Thyroid gland (tissue), 4 donors: Measurements from ENCODE around the gene MNAT1. TPM values are rescaled to one million over a fixed set of nuclear protein-coding genes. Genes with fewer than 3 reads are reported as not detected.

Source experiments
- DNase-seq, 2 donors: peaks; one replicate each; pipeline ENCODE4 v3.0.0-alpha.2; 2019
- H3K27ac ChIP-seq, 3 donors: fragments of 200-600 bp; sonication (generic); 1 replicate in 2 of 3; 2 replicates in 1 of 3; pipeline ENCODE4 v1.5.1; 2016 to 2019; ENCODE audit warnings: mild to moderate bottlenecking in 1 of 3, moderate library complexity in 1 of 3
- H3K27me3 ChIP-seq: fragments of 200-600 bp; sonication (generic); one replicate; pipeline ENCODE4 v1.5.1; 2019
- H3K36me3 ChIP-seq, 2 donors: fragments of 200-600 bp; sonication (generic); one replicate each; pipeline ENCODE4 v1.5.1; 2016 to 2019
- H3K4me1 ChIP-seq, 2 donors: fragments of 200-600 bp; sonication (generic); one replicate each; pipeline ENCODE4 v1.5.1; 2017 to 2019
- H3K4me3 ChIP-seq, 3 donors: fragments of 200-600 bp; sonication (generic); replicated peaks in 1 of 3; 1 replicate in 2 of 3; 2 replicates in 1 of 3; pipeline ENCODE4 v1.5.1; 2016; ENCODE audit warnings: mild to moderate bottlenecking in 1 of 3
- H3K9me3 ChIP-seq: fragments of 200-600 bp; sonication (generic); one replicate; pipeline ENCODE4 v1.5.1; 2017
- POLR2A ChIP-seq, 2 donors: fragments of 450-650 bp; IDR thresholded peaks; one replicate each; pipeline ENCODE4 v1.6.1; 2017; ENCODE audit warnings: antibody characterized with exemption in 2 of 2, mild to moderate bottlenecking in 2 of 2, moderate library complexity in 1 of 2
- whole genome bisulfite sequencing, 2 donors: methylation state at CpG; one replicate each; pipeline ENCODE4 v1.1.5; 2017; 5-methylcytosine and 5-hydroxymethylcytosine counted together
- intact Hi-C: fragments of 100-400 bp; cut with DNase I; formaldehyde crosslinking; loops from one replicate; pipeline ENCODE4 v1.15.1; 2023
- total RNA-seq, 4 donors: library from RNA; depleted of rRNA; stranded (reverse); fragments of >200 nt; gene quantifications; one replicate each; pipeline ENCODE4 v1.2.3, GENCODE V29; 2016
- TF ChIP-seq, protein P1 (sequence below), 6 experiments: fragments of 200-600 bp in 3 of 6; fragments of 450-650 bp in 3 of 6; sonication (generic) in 3 of 6; IDR thresholded peaks; one replicate each; pipeline ENCODE4 v1.5.1; 2016 to 2019; ENCODE audit warnings: antibody characterized with exemption in 6 of 6, mild to moderate bottlenecking in 2 of 6, inconsistent platforms in 1 of 6, moderate library complexity in 1 of 6

The MNAT1 gene
- total RNA-seq, 4 donors from 2014 or later, result 35.4 to 58.8 (median 47.8) TPM

DNA sequence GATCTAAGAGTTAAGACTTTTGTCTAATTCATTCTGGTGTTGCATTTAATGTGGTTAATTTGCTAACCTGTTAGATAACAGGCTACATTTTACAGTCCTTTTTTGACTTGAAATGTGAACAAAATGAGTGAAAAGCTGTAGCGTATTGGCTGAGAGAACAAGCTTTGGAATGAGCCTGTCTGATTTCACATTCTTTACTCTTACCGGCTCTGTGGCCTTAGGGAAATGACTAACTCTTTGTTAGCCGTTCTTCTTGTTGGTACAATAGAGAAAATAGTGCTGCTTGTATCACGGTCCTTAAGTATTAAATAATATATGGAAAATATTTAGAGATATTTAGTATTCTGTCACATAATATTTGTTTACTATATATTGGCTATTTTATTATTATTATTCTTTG is 1.9 kb downstream of the MNAT1 start:
- 27 to 37% methylated on average over 4 of the region's 4 CpGs for WGBS, 2 donors
- no peaks in the 10 kb centered on the region for H3K9me3 ChIP-seq
- DNase-seq, result no peak
- no peak overlapping the region for H3K4me3 ChIP-seq
- no peak overlapping the region for H3K27ac ChIP-seq
- peaks cover 0 to 8% of the 10 kb centered on the region in 2 donors for H3K4me1 ChIP-seq
- TF ChIP-seq, protein P1, sequence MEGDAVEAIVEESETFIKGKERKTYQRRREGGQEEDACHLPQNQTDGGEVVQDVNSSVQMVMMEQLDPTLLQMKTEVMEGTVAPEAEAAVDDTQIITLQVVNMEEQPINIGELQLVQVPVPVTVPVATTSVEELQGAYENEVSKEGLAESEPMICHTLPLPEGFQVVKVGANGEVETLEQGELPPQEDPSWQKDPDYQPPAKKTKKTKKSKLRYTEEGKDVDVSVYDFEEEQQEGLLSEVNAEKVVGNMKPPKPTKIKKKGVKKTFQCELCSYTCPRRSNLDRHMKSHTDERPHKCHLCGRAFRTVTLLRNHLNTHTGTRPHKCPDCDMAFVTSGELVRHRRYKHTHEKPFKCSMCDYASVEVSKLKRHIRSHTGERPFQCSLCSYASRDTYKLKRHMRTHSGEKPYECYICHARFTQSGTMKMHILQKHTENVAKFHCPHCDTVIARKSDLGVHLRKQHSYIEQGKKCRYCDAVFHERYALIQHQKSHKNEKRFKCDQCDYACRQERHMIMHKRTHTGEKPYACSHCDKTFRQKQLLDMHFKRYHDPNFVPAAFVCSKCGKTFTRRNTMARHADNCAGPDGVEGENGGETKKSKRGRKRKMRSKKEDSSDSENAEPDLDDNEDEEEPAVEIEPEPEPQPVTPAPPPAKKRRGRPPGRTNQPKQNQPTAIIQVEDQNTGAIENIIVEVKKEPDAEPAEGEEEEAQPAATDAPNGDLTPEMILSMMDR (IDR thresholded peaks at IDR 0.05), result no peak
- TF ChIP-seq POLR2A (IDR thresholded peaks at IDR 0.05), result no peak
- H3K36me3 ChIP-seq, result no peaks in the 10 kb centered on the region
- intact Hi-C loops, result no loop called here
- H3K27me3 ChIP-seq, result no peaks in the 10 kb centered on the region

DNA sequence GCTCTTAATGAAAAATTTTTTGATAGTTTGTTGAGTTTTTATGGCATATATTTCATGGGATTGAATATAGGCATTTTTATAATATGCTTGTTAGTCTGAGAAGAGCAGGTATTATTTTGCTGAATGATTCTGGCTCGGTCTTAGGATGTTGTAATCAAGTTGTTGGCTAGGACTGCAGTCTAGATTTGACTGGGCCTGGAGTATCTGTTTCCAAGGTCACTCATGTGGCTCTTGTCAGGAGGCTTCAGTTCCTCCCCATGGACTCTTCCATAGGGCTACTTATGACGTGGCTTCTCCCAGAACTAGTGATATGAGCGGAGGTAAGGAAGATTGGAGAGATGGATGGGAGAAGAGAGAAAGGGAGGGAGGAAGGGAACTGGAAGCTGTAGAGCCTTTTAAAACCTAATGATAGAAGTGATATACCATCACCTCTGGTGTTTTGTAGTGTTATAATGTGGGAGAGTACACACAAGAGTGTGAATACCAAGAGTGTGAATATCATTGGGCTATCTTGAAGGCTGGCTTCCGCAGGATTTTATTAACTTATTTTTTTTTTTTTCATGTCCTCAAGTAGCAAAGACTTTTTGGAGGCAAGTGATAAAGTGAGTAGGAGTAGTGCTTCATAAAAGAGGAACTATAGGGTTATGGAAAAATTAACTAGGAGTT is 4.4 kb downstream of the MNAT1 start:
- peaks cover 0 to 8% of the 10 kb centered on the region in 2 donors for H3K4me1 ChIP-seq
- intact Hi-C loops, result no loop called here
- TF ChIP-seq, protein P1 (IDR thresholded peaks at IDR 0.05), result no peak
- DNase-seq, result no peak
- no peaks in the 10 kb centered on the region for H3K27me3 ChIP-seq
- no peaks in the 10 kb centered on the region for H3K36me3 ChIP-seq
- no peak overlapping the region for H3K4me3 ChIP-seq
- no peak overlapping the region for H3K27ac ChIP-seq
- WGBS, 2 donors, result 82 to 83% methylated on average over 4 of the region's 4 CpGs
- H3K9me3 ChIP-seq, result no peaks in the 10 kb centered on the region

DNA sequence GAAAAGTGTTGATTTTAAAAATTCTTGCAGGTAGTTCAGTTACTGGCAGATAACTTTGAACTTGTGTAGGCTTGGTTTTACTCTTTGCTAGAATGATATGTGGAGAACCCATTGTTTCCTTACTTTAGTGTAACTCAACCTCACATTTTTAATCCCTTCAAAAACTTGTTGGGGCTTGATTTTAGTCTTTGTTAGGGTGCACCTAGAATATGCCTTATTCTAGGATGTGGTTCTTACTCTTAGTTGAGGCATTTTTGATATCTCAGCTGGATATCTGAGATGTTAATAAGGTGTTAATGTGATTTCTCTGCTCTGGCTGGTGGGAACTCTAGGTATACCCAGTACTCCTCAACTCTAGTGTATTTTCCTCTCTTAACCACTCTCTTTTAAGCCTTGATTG is 10.0 kb downstream of the MNAT1 start:
- no peak for DNase-seq
- no peak overlapping the region for H3K27ac ChIP-seq
- H3K27me3 ChIP-seq, result no peaks in the 10 kb centered on the region
- intact Hi-C loops, result no loop called here
- no peak overlapping the region for H3K4me3 ChIP-seq
- H3K36me3 ChIP-seq, result no peaks in the 10 kb centered on the region
- TF ChIP-seq, protein P1 (IDR thresholded peaks at IDR 0.05), result no peak
- TF ChIP-seq POLR2A (IDR thresholded peaks at IDR 0.05), result no peak
- H3K9me3 ChIP-seq, result no peaks in the 10 kb centered on the region
- no peaks in the 10 kb centered on the region for H3K4me1 ChIP-seq

DNA sequence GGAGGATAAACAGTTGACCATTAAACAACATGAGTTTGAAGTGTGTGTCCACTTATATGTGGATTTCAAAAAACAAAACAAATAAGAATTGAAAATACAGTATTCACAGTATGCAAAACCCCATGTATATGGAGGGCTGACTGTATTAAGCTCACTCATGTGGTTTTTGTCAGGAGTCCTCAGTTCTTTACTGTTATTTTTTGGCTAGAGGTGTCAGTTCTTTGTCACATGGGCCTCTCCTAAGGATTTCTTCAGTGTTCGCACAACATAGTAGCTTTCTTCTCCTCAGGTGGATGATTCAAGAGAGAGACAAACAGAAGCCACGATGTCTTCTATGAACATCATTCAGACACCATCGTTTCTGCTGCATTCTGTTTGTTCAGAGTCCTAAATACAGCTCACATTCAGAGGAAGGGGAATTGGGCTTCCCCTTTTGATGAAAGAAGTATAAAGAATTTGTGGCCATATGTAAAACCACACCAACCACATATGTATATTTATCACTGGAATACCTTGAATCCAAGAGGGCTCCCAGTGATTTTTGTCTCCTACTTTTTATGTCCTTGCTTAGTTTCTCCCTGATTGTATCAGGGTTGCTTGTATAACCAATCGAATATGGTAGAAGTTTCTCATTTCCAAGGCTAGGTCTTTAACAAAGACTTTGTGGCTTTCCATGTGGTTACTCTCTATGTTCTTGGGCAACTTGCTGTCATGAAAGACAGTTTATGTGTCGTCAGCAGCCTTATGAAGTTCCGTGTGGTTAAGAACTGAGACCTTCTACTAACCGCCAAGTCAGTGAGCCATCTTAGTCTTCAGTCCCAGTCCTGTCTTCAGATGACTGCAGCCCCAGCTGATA is 18.9 kb downstream of the MNAT1 start:
- Histone ChIP-seq H3K9me3 (no peaks in the 10 kb centered on the region), H3K27ac (no peak overlapping the region), H3K36me3 (no peaks in the 10 kb centered on the region), H3K4me1 (peaks cover 0 to 3% of the 10 kb centered on the region in 2 donors), H3K27me3 (no peaks in the 10 kb centered on the region), H3K4me3 (no peak overlapping the region)
- TF ChIP-seq POLR2A (IDR thresholded peaks at IDR 0.05), result no peak
- TF ChIP-seq, protein P1 (IDR thresholded peaks at IDR 0.05), result no peak
- intact Hi-C loops, result no loop called here
- no peak for DNase-seq
- 88 to 94% methylated on average over 7 of the region's 7 CpGs for WGBS, 2 donors

DNA sequence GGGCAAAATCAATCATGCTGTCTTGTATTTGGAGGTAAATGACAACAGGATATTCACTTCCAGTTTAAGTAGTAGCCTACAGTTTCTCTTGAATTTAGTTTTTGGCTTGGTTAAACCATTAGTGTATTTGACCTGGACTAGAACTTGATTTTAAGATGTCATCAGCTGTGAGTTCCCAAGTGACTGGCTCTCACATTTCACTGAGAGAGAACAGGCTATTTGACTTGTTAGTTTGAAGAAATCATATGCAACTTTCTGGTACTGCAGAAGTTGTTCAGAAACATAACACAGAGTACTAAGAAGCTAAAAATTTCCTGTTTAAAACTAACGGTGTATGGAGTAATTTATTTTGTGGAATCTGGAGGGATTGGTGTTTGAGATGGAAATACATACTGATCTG is 22.3 kb downstream of the MNAT1 start:
- H3K36me3 ChIP-seq, result no peaks in the 10 kb centered on the region
- H3K9me3 ChIP-seq, result no peaks in the 10 kb centered on the region
- intact Hi-C loops, result no loop called here
- TF ChIP-seq POLR2A (IDR thresholded peaks at IDR 0.05), result no peak
- TF ChIP-seq, protein P1 (IDR thresholded peaks at IDR 0.05), result no peak
- no peak overlapping the region for H3K27ac ChIP-seq
- H3K27me3 ChIP-seq, result no peaks in the 10 kb centered on the region
- DNase-seq, result no peak
- WGBS, 2 donors, result 54 to 66% methylated on average over 1 of the region's 1 CpG
- peaks cover 0 to 3% of the 10 kb centered on the region in 2 donors for H3K4me1 ChIP-seq
- H3K4me3 ChIP-seq, result no peak overlapping the region
